GM19025 (cell line): Measurements from ENCODE around the gene LONP2.
"Not testable (repeated sequence)": the region's sequence is repeated elsewhere in the genome, so short reads cannot be mapped to it uniquely, and the experiment has no call there.

ENCODE experiments used
- ATAC-seq: cut with Tn5 transposase; IDR thresholded peaks from one replicate; pipeline ENCODE4 v1.9.1; 2021; ENCODE audit warnings: mild to moderate bottlenecking, low read depth, moderate library complexity; ENCODE audit not compliant: unreplicated experiment

The LONP2 gene

GRCh38 chr16:48235556-48236136, 8.5 kb upstream of the LONP2 start:
- no peak for ATAC-seq

- no peak for ATAC-seq
These were observed 7.8 kb upstream of the LONP2 start for GRCh38 chr16:48236286-48236685.

- ATAC-seq, result not testable (repeated sequence)
These were observed 4.0 kb upstream of the LONP2 start for GRCh38 chr16:48240147-48240546.

- ATAC-seq, result no peak
These were observed 729 bp downstream of the LONP2 start for GRCh38 chr16:48244863-48245195.

- ATAC-seq, result no peak
These were observed 2.0 kb downstream of the LONP2 start for GRCh38 chr16:48246066-48246465.

- no peak for ATAC-seq
These were observed 3.2 kb downstream of the LONP2 start, which contains the start of gene ABCC11 for GRCh38 chr16:48247311-48247710. Gene ABCC11 (minus strand): TSS chr16:48247539. CDS start chr16:48231921, 15,618 bp downstream.

- no peak for ATAC-seq
These were observed 6.6 kb downstream of the LONP2 start for GRCh38 chr16:48250520-48251278.

GRCh38 chr16:48252013-48252412, 7.9 kb downstream of the LONP2 start:
- ATAC-seq, result no peak

- no peak for ATAC-seq
These were observed 12.6 kb downstream of the LONP2 start for GRCh38 chr16:48256579-48257177.

GRCh38 chr16:48261569-48261968, 17.5 kb downstream of the LONP2 start:
- ATAC-seq, result no peak

GRCh38 chr16:48262631-48263030, 18.5 kb downstream of the LONP2 start:
- no peak for ATAC-seq

GRCh38 chr16:48269011-48269410, 24.9 kb downstream of the LONP2 start:
- no peak for ATAC-seq

GRCh38 chr16:48271728-48272127, 27.6 kb downstream of the LONP2 start:
- ATAC-seq, result no peak

- no peak for ATAC-seq
These were observed 28.8 kb downstream of the LONP2 start for GRCh38 chr16:48272837-48273421.

GRCh38 chr16:48274476-48274875, 30.4 kb downstream of the LONP2 start:
- ATAC-seq, result no peak

GRCh38 chr16:48276102-48276501, 32.0 kb downstream of the LONP2 start:
- no peak for ATAC-seq

GRCh38 chr16:48277158-48277557, 33.1 kb downstream of the LONP2 start:
- ATAC-seq, result no peak

- no peak for ATAC-seq
These were observed 35.1 kb downstream of the LONP2 start for GRCh38 chr16:48279199-48279598.

GRCh38 chr16:48280546-48280945, 36.4 kb downstream of the LONP2 start:
- ATAC-seq, result no peak

- ATAC-seq, result no peak
These were observed 38.6 kb downstream of the LONP2 start for GRCh38 chr16:48282636-48283263.

GRCh38 chr16:48284772-48285409, 40.8 kb downstream of the LONP2 start:
- no peak for ATAC-seq
